ENCODE measurements around the gene PLXNB3.
A peak's percentile ranks its signal among the peaks of the same experiment; 100 is the strongest.
"Not testable (repeated sequence)": the region's sequence is repeated elsewhere in the genome, so short reads cannot be mapped to it uniquely, and the experiment has no call there.

The PLXNB3 gene

DNA sequence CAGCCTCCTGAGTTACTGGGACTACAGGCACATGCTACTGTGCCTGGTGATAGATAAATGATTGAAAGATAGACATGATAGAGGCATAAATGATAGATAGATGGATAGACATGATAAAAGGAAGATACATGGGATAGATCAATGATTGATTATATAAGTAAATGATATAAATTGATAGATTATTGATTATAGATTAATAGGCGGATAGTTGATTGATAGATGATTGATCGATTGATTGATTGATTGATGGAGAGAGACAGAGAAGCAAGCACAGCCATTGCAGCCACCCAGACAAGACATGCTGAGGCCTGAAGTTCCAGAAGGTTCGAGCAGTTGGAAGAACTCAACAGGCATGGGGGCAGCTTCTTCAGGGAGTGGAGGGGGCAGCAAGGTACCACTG, 17.7 kb upstream of the PLXNB3 start:
- Histone ChIP-seq H3K36me3 (ENCODE audit: control insufficient read depth in 2 of 2, insufficient read depth in 1 of 2, low read length in 2 of 2) (no peaks in the 10 kb centered on the region), H3K4me1 (ENCODE audit: control insufficient read depth, insufficient read depth, low read length) (no peaks in the 10 kb centered on the region), H3K4me3 (ENCODE audit: low read depth, low read length) (no peak overlapping the region), H3K27ac (ENCODE audit: extremely low read depth, low read depth, low read length) (no peak overlapping the region), H3K9me3 (ENCODE audit: control insufficient read depth, insufficient read depth, low read depth, low read length) (no peaks in the 10 kb centered on the region)
- ChIA-PET POLR2A (no interaction called here), CTCF (no interaction called here)
- no peak for TF ChIP-seq KLF9 (tag by site-specific recombination; IDR thresholded peaks at IDR 0.05; ENCODE audit: low read depth)
- TF ChIP-seq ZNF404 (tag by site-specific recombination; IDR thresholded peaks at IDR 0.05), result no peak

DNA sequence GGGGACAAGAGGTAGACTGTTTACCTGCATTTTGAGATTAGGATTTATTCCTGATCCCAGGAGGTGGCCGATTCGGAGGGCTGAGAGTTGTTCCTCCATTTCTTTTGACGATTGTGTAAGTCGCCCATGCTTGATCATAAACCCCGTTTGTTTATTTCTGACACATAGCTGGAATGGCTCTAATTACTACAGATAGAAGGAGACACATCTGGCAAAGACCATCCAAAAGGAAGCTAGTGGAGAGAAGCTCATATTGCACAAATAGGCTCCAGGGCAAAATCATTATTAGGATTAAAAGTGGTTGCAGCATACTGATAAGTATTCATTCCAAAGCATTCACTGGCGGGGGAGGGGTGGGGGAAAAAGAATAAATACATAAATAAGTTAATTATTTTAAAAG, 17.1 kb upstream of the PLXNB3 start:
- H3K27ac ChIP-seq (ENCODE audit: extremely low read depth, low read depth, low read length); H3K4me1 ChIP-seq (ENCODE audit: control insufficient read depth, insufficient read depth, low read length); H3K36me3 ChIP-seq (ENCODE audit: control insufficient read depth in 2 of 2, insufficient read depth in 1 of 2, low read length in 2 of 2); POLR2A ChIA-PET; H3K9me3 ChIP-seq (ENCODE audit: control insufficient read depth, insufficient read depth, low read depth, low read length); H3K4me3 ChIP-seq (ENCODE audit: low read depth, low read length); CTCF ChIA-PET: not testable (repeated sequence)

DNA sequence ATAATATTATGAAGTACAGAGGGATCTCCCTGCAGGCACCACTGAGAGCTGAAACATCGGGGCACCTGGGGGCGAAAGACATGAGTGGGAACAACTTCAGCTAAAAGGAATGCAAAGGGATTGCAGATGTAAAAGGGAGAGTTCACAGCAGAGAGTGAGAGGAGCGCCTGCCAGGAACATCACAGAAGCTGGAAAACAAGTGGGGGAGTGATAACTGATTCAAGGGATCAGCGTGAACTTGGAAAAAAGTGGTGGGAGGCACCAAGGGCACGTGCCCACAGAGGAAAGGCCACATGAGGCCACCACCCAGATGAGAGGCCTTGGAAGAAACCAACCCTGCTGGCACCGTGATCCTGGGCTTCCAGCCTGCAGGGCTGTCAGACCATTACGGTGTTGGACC, 15.0 kb upstream of the PLXNB3 start:
- CTCF ChIA-PET, result interaction anchor here (0.7 kb wide), 1 partner anchor 62 kb away, joined by 3 read pairs; no protein-coding TSS in a partner anchor
- POLR2A ChIA-PET, result not testable (repeated sequence)
- TF ChIP-seq ZNF548 (tag by site-specific recombination; IDR thresholded peaks at IDR 0.05), result peak; percentile 95

DNA sequence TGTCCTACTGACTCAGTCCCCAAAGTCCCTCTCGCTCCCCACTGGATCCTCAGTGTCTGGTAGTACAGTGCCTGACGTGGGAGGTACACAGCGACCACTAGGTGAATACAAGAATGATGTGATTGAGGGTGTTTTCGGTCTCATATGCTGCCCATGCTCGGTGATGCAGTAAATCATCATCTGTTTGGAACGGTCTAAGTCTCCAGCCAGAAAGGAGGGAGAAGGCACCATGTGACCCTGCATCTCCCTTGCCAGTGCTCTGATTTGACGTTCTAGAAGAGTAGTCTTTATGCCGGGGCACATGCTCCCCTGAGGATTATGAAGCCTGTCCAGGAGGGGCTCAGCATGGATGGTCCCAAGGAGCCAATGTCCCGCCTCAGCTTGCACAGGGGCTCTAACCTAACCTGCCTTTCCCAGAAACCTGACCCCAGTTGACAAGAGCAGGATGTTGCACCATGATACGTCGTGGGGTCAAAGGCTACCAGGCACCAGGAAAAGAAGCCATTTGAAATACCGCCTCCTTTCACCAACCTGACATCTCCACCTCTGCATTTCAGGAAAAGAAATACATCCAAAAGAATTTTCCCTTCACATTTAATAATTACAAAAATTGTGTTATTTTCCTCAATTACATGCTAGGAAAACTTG, 13.8 kb upstream of the PLXNB3 start:
- no peak overlapping the region for H3K4me3 ChIP-seq (ENCODE audit: low read depth, low read length)
- H3K4me1 ChIP-seq (ENCODE audit: control insufficient read depth, insufficient read depth, low read length), result no peaks in the 10 kb centered on the region
- no peak overlapping the region for H3K27ac ChIP-seq (ENCODE audit: extremely low read depth, low read depth, low read length)
- H3K36me3 ChIP-seq (ENCODE audit: control insufficient read depth in 2 of 2, insufficient read depth in 1 of 2, low read length in 2 of 2), result no peaks in the 10 kb centered on the region
- CTCF ChIA-PET, result interaction anchor here (0.6 to 1.2 kb wide), 2 partner anchors 150 to 808 kb away, joined by 3 read pairs; no protein-coding TSS in a partner anchor
- POLR2A ChIA-PET, result no interaction called here
- no peaks in the 10 kb centered on the region for H3K9me3 ChIP-seq (ENCODE audit: control insufficient read depth, insufficient read depth, low read depth, low read length)
- TF ChIP-seq KLF9 (tag by site-specific recombination; IDR thresholded peaks at IDR 0.05; ENCODE audit: low read depth) (no peak), ZNF311 (tag by site-specific recombination; IDR thresholded peaks at IDR 0.05; ENCODE audit: borderline replicate concordance) (no peak), IKZF3 (tag by site-specific recombination; IDR thresholded peaks at IDR 0.05) (no peak), ZNF776 (tag by site-specific recombination; IDR thresholded peaks at IDR 0.05; ENCODE audit: borderline replicate concordance) (no peak), ZNF571 (tag by site-specific recombination; IDR thresholded peaks at IDR 0.05) (no peak), GLI2 (tag by site-specific recombination; IDR thresholded peaks at IDR 0.05; ENCODE audit: borderline replicate concordance, low read depth) (no peak), GLIS1 (tag by site-specific recombination; IDR thresholded peaks at IDR 0.05) (no peak), ZNF501 (tag by site-specific recombination; IDR thresholded peaks at IDR 0.05) (no peak), ZFP69B (tag by site-specific recombination; IDR thresholded peaks at IDR 0.05) (no peak), ZNF664 (tag by site-specific recombination; IDR thresholded peaks at IDR 0.05) (no peak), ZXDB (tag by site-specific recombination; IDR thresholded peaks at IDR 0.05) (no peak), ZNF629 (tag by site-specific recombination; IDR thresholded peaks at IDR 0.05) (no peak)
- TF ChIP-seq, protein P1, sequence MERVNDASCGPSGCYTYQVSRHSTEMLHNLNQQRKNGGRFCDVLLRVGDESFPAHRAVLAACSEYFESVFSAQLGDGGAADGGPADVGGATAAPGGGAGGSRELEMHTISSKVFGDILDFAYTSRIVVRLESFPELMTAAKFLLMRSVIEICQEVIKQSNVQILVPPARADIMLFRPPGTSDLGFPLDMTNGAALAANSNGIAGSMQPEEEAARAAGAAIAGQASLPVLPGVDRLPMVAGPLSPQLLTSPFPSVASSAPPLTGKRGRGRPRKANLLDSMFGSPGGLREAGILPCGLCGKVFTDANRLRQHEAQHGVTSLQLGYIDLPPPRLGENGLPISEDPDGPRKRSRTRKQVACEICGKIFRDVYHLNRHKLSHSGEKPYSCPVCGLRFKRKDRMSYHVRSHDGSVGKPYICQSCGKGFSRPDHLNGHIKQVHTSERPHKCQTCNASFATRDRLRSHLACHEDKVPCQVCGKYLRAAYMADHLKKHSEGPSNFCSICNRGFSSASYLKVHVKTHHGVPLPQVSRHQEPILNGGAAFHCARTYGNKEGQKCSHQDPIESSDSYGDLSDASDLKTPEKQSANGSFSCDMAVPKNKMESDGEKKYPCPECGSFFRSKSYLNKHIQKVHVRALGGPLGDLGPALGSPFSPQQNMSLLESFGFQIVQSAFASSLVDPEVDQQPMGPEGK (tag by site-specific recombination; IDR thresholded peaks at IDR 0.05), result no peak
- TF ChIP-seq, protein P2, sequence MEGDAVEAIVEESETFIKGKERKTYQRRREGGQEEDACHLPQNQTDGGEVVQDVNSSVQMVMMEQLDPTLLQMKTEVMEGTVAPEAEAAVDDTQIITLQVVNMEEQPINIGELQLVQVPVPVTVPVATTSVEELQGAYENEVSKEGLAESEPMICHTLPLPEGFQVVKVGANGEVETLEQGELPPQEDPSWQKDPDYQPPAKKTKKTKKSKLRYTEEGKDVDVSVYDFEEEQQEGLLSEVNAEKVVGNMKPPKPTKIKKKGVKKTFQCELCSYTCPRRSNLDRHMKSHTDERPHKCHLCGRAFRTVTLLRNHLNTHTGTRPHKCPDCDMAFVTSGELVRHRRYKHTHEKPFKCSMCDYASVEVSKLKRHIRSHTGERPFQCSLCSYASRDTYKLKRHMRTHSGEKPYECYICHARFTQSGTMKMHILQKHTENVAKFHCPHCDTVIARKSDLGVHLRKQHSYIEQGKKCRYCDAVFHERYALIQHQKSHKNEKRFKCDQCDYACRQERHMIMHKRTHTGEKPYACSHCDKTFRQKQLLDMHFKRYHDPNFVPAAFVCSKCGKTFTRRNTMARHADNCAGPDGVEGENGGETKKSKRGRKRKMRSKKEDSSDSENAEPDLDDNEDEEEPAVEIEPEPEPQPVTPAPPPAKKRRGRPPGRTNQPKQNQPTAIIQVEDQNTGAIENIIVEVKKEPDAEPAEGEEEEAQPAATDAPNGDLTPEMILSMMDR (tag by site-specific recombination; IDR thresholded peaks at IDR 0.05), result no peak
- TF ChIP-seq, protein P3, sequence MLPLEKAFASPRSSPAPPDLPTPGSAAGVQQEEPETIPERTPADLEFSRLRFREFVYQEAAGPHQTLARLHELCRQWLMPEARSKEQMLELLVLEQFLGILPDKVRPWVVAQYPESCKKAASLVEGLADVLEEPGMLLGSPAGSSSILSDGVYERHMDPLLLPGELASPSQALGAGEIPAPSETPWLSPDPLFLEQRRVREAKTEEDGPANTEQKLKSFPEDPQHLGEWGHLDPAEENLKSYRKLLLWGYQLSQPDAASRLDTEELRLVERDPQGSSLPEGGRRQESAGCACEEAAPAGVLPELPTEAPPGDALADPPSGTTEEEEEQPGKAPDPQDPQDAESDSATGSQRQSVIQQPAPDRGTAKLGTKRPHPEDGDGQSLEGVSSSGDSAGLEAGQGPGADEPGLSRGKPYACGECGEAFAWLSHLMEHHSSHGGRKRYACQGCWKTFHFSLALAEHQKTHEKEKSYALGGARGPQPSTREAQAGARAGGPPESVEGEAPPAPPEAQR (tag by site-specific recombination; IDR thresholded peaks at IDR 0.05), result no peak
- TF ChIP-seq, protein P4, sequence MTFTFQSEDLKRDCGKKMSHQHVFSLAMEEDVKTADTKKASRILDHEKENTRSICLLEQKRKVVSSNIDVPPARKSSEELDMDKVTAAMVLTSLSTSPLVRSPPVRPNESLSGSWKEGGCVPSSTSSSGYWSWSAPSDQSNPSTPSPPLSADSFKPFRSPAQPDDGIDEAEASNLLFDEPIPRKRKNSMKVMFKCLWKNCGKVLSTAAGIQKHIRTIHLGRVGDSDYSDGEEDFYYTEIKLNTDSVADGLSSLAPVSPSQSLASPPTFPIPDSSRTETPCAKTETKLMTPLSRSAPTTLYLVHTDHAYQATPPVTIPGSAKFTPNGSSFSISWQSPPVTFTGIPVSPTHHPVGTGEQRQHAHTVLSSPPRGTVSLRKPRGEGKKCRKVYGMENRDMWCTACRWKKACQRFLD (tag by site-specific recombination; IDR thresholded peaks at IDR 0.05), result no peak
- TF ChIP-seq, protein P5, sequence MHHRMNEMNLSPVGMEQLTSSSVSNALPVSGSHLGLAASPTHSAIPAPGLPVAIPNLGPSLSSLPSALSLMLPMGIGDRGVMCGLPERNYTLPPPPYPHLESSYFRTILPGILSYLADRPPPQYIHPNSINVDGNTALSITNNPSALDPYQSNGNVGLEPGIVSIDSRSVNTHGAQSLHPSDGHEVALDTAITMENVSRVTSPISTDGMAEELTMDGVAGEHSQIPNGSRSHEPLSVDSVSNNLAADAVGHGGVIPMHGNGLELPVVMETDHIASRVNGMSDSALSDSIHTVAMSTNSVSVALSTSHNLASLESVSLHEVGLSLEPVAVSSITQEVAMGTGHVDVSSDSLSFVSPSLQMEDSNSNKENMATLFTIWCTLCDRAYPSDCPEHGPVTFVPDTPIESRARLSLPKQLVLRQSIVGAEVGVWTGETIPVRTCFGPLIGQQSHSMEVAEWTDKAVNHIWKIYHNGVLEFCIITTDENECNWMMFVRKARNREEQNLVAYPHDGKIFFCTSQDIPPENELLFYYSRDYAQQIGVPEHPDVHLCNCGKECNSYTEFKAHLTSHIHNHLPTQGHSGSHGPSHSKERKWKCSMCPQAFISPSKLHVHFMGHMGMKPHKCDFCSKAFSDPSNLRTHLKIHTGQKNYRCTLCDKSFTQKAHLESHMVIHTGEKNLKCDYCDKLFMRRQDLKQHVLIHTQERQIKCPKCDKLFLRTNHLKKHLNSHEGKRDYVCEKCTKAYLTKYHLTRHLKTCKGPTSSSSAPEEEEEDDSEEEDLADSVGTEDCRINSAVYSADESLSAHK (tag by site-specific recombination; IDR thresholded peaks at IDR 0.05), result no peak

More for the DNA sequence above, 15.0 kb upstream of the PLXNB3 start:
- H3K9me3 ChIP-seq (ENCODE audit: control insufficient read depth, insufficient read depth, low read depth, low read length); H3K36me3 ChIP-seq (ENCODE audit: control insufficient read depth in 2 of 2, insufficient read depth in 1 of 2, low read length in 2 of 2); H3K4me3 ChIP-seq (ENCODE audit: low read depth, low read length); H3K27ac ChIP-seq (ENCODE audit: extremely low read depth, low read depth, low read length); H3K4me1 ChIP-seq (ENCODE audit: control insufficient read depth, insufficient read depth, low read length): not testable (repeated sequence)
